CD14-positive monocyte (primary cell): ENCODE measurements around the gene SLC1A3. TPM values are rescaled to one million over a fixed set of nuclear protein-coding genes. Genes with fewer than 3 reads are reported as not detected.

ENCODE experiments used
- DNase-seq, 3 donors: peaks; one replicate each; pipeline ENCODE4 v3.0.0-alpha.2; 2011 to 2022
- H2AFZ ChIP-seq: 2 replicates; pipeline ENCODE4 v1.6.0; 2012; ENCODE audit warnings: mild to moderate bottlenecking, low read depth, low read length, inconsistent platforms; ENCODE audit not compliant: insufficient read depth, poor library complexity, severe bottlenecking
- H3K27ac ChIP-seq, 2 donors: 1 replicate in 1 of 2; 2 replicates in 1 of 2; pipeline ENCODE4 v1.5.1; 2012 to 2013; ENCODE audit warnings: low read length in 2 of 2, control low read depth in 1 of 2, inconsistent platforms in 1 of 2, low read depth in 1 of 2, mild to moderate bottlenecking in 1 of 2
- H3K27me3 ChIP-seq, 2 donors: one replicate each; pipeline versions ENCODE4 v1.6.0 to v1.6.1; 2011 to 2013; ENCODE audit warnings: low read length in 2 of 2; ENCODE audit not compliant: control insufficient read depth in 2 of 2, insufficient read depth in 2 of 2
- H3K36me3 ChIP-seq, 2 donors: replicated peaks in 1 of 2; 1 replicate in 1 of 2; 2 replicates in 1 of 2; pipeline versions ENCODE4 v1.5.1 to v1.6.1; 2012 to 2013; ENCODE audit warnings: low read length in 2 of 2, control low read depth in 1 of 2, inconsistent platforms in 1 of 2, mild to moderate bottlenecking in 1 of 2; ENCODE audit not compliant: insufficient read depth in 2 of 2, control insufficient read depth in 1 of 2
- H3K4me1 ChIP-seq, 2 donors: 1 replicate in 1 of 2; 2 replicates in 1 of 2; pipeline versions ENCODE4 v1.5.1 to v1.6.1; 2012 to 2013; ENCODE audit warnings: low read length in 2 of 2, control low read depth in 1 of 2, inconsistent platforms in 1 of 2, mild to moderate bottlenecking in 1 of 2, moderate library complexity in 1 of 2; ENCODE audit not compliant: insufficient read depth in 2 of 2, control insufficient read depth in 1 of 2
- H3K4me2 ChIP-seq: replicated peaks from 2 replicates; pipeline ENCODE3; 2012; ENCODE audit warnings: low read length, moderate library complexity, mild to moderate bottlenecking; ENCODE audit not compliant: poor library complexity, severe bottlenecking; ENCODE audit errors: extremely low read depth
- H3K4me3 ChIP-seq, 3 experiments: fragments of 200-600 bp in 1 of 3; sonication (generic) in 1 of 3; replicated peaks in 1 of 3; 1 replicate in 2 of 3; 2 replicates in 1 of 3; pipeline ENCODE4 v1.5.1; 2011 to 2013; ENCODE audit warnings: low read length in 3 of 3, mild to moderate bottlenecking in 3 of 3, control low read depth in 2 of 3, low read depth in 2 of 3, inconsistent platforms in 1 of 3, moderate library complexity in 1 of 3
- H3K79me2 ChIP-seq: 2 replicates; pipeline ENCODE4 v1.6.0; 2012; ENCODE audit warnings: mild to moderate bottlenecking, control low read depth, inconsistent platforms, low read length, moderate library complexity; ENCODE audit not compliant: insufficient read depth
- H3K9ac ChIP-seq: 2 replicates; pipeline ENCODE4 v1.6.0; 2017; ENCODE audit warnings: low read length, mild to moderate bottlenecking; ENCODE audit not compliant: insufficient read depth, poor library complexity, severe bottlenecking
- H3K9me3 ChIP-seq, 2 donors: replicated peaks in 1 of 2; 1 replicate in 1 of 2; 2 replicates in 1 of 2; pipeline versions ENCODE4 v1.5.1 to v1.6.1; 2012 to 2013; ENCODE audit warnings: low read length in 2 of 2, control low read depth in 1 of 2; ENCODE audit not compliant: control insufficient read depth in 1 of 2, insufficient read depth in 1 of 2
- H4K20me1 ChIP-seq: 2 replicates; pipeline ENCODE4 v1.6.0; 2012; ENCODE audit warnings: mild to moderate bottlenecking, low read length, control low read depth, moderate library complexity; ENCODE audit not compliant: insufficient read depth
- H3K27ac Mint-ChIP-seq, 7 donors: one replicate each; pipeline ENCODE4 v1.8.0; 2020; ENCODE audit warnings: mild to moderate bottlenecking in 7 of 7, mixed read lengths in 7 of 7, moderate library complexity in 6 of 7, inconsistent platforms in 2 of 7
- H3K27me3 Mint-ChIP-seq, 3 donors: one replicate each; pipeline ENCODE4 v1.8.0; 2021 to 2022; ENCODE audit warnings: low read depth in 3 of 3, mild to moderate bottlenecking in 3 of 3, mixed read lengths in 3 of 3, moderate library complexity in 3 of 3, inconsistent platforms in 1 of 3
- H3K36me3 Mint-ChIP-seq, 2 donors: one replicate each; pipeline ENCODE4 v1.8.0; 2020; ENCODE audit warnings: mixed read lengths in 2 of 2, inconsistent platforms in 1 of 2, mild to moderate bottlenecking in 1 of 2
- H3K4me1 Mint-ChIP-seq: one replicate; pipeline ENCODE4 v1.8.0; 2020; ENCODE audit warnings: mild to moderate bottlenecking, mixed read lengths
- H3K4me3 Mint-ChIP-seq, 2 donors: one replicate each; pipeline ENCODE4 v1.8.0; 2020; ENCODE audit warnings: mild to moderate bottlenecking in 2 of 2, mixed read lengths in 2 of 2, moderate library complexity in 1 of 2
- H3K9me3 Mint-ChIP-seq, 7 donors: one replicate each; pipeline ENCODE4 v1.8.0; 2020 to 2022; ENCODE audit warnings: mixed read lengths in 7 of 7, mild to moderate bottlenecking in 6 of 7, moderate library complexity in 6 of 7, inconsistent platforms in 2 of 7
- CTCF ChIP-seq: fragments of 200-600 bp; IDR thresholded peaks from one replicate; pipeline ENCODE4 v1.8.0; 2022; ENCODE audit warnings: antibody characterized with exemption, mild to moderate bottlenecking
- WGBS: methylation state at CpG from one replicate; pipeline ENCODE4 v1.1.5; 2013; ENCODE audit warnings: missing lambda C conversion rate; ENCODE audit not compliant: insufficient coverage; 5-methylcytosine and 5-hydroxymethylcytosine counted together
- intact Hi-C, 2 donors: fragments of 100-400 bp; cut with micrococcal nuclease; formaldehyde crosslinking; loops; one replicate each; pipeline versions ENCODE4 v1.15.0 to v1.15.1; 2023
- polyA plus RNA-seq, 3 donors: library from polyadenylated mRNA; depleted of rRNA in 1 of 3; unstranded in 2 of 3; stranded (reverse) in 1 of 3; fragments of 300-500 nt in 2 of 3; fragments of >200 nt in 1 of 3; fragmentation: Illumina TruSeq in 2 of 3; gene quantifications; 1 replicate in 2 of 3; 2 replicates in 1 of 3; pipeline ENCODE4 v1.2.3, GENCODE V29; 2012 to 2021

Gene SLC1A3
- polyA plus RNA-seq, 3 donors: 1.2 to 3.3 (median 1.3) TPM

- H3K9ac ChIP-seq: no peak overlapping the region
- no peak for DNase-seq
- H3K4me3 ChIP-seq: no peak overlapping the region
- H3K27me3 ChIP-seq: no peaks in the 10 kb centered on the region
- peaks cover 8 to 11% of the 10 kb centered on the region in 2 donors for H3K4me1 ChIP-seq
- TF ChIP-seq CTCF: no peak
- intact Hi-C loops: no loop called here
- H3K79me2 ChIP-seq: peaks cover 75% of the 10 kb centered on the region
- Mint-ChIP-seq H3K27ac (peak overlapping the region in 2 of 7 donors; percentile 40 to 71), H3K4me3 (no peak overlapping the region), H3K27me3 (no peaks in the 10 kb centered on the region), H3K4me1 (peaks cover 14% of the 10 kb centered on the region), H3K36me3 (peaks cover 36 to 44% of the 10 kb centered on the region in 2 donors), H3K9me3 (peaks cover 0 to 3% (median 0%) of the 10 kb centered on the region in 7 donors)
- peaks cover 20% of the 10 kb centered on the region for H4K20me1 ChIP-seq
- H2AFZ ChIP-seq: no peak overlapping the region
- no peaks in the 10 kb centered on the region for H3K9me3 ChIP-seq
- H3K4me2 ChIP-seq: no peak overlapping the region
- WGBS: 100% methylated on average over 1 of the region's 2 CpGs
- H3K36me3 ChIP-seq: peaks cover 2 to 36% of the 10 kb centered on the region in 2 donors
- no peak overlapping the region for H3K27ac ChIP-seq
Measured at GRCh38 chr5:36713541-36713940, 107.1 kb downstream of the SLC1A3 start.

GRCh38 chr5:36717131-36717695 lies 110.8 kb downstream of the SLC1A3 start:
- Histone ChIP-seq H3K79me2 (peaks cover 74% of the 10 kb centered on the region), H3K4me2 (no peak overlapping the region), H3K9me3 (no peaks in the 10 kb centered on the region), H3K4me3 (no peak overlapping the region), H3K9ac (no peak overlapping the region), H3K36me3 (peaks cover 2 to 21% of the 10 kb centered on the region in 2 donors), H2AFZ (no peak overlapping the region), H3K27ac (no peak overlapping the region), H3K4me1 (peaks cover 8 to 18% of the 10 kb centered on the region in 2 donors), H3K27me3 (no peaks in the 10 kb centered on the region), H4K20me1 (peaks cover 17% of the 10 kb centered on the region)
- WGBS: 100% methylated on average over 1 of the region's 4 CpGs
- Mint-ChIP-seq H3K9me3 (no peaks in the 10 kb centered on the region), H3K4me1 (peaks cover 40% of the 10 kb centered on the region), H3K27ac (no peak overlapping the region), H3K36me3 (peaks cover 38% of the 10 kb centered on the region in 2 donors), H3K27me3 (no peaks in the 10 kb centered on the region), H3K4me3 (no peak overlapping the region)
- intact Hi-C loops: no loop called here
- DNase-seq: no peak
- TF ChIP-seq CTCF: no peak
